Keratinocyte (primary cell): Measurements from ENCODE around the gene RBM42. TPM values are rescaled to one million over a fixed set of nuclear protein-coding genes. Genes with fewer than 3 reads are reported as not detected.

Experiments used
- DNase-seq: peaks from one replicate; pipeline ENCODE4 v3.0.0-alpha.2; 2011; ENCODE audit warnings: low read depth, missing footprints, low spot score
- FAIRE-seq: peaks from 2 replicates; lab custom pipeline; 2011; peaks lifted over from hg19 to GRCh38; lab: Jason Lieb, UNC
- H2AFZ ChIP-seq: 2 replicates; pipeline ENCODE4 v1.6.0; 2012; ENCODE audit warnings: low read length, control low read depth, inconsistent platforms; ENCODE audit not compliant: control insufficient read depth
- H3K27ac ChIP-seq: 2 replicates; pipeline ENCODE4 v1.5.1; 2011; ENCODE audit warnings: low read length; ENCODE audit not compliant: control insufficient read depth, insufficient read depth
- H3K27me3 ChIP-seq: 3 replicates; pipeline ENCODE4 v1.6.0; 2011; ENCODE audit warnings: low read length; ENCODE audit not compliant: control insufficient read depth, insufficient read depth; ENCODE audit errors: extremely low read depth
- H3K36me3 ChIP-seq, 2 experiments: 2 replicates in 1 of 2; 3 replicates in 1 of 2; pipeline ENCODE4 v1.5.1; 2011; ENCODE audit warnings: low read length in 2 of 2, mild to moderate bottlenecking in 1 of 2; ENCODE audit not compliant: control insufficient read depth in 2 of 2, insufficient read depth in 2 of 2; ENCODE audit errors: extremely low read depth in 1 of 2
- H3K4me1 ChIP-seq: 3 replicates; pipeline ENCODE4 v1.5.1; 2011; ENCODE audit warnings: low read length; ENCODE audit not compliant: control insufficient read depth, insufficient read depth; ENCODE audit errors: extremely low read depth
- H3K4me2 ChIP-seq: 3 replicates; pipeline ENCODE4 v1.6.0; 2011; ENCODE audit warnings: low read depth, low read length; ENCODE audit not compliant: control insufficient read depth, insufficient read depth; ENCODE audit errors: extremely low read depth
- H3K4me3 ChIP-seq, 3 experiments: fragments of 200-600 bp in 1 of 3; sonication (generic) in 1 of 3; 2 replicates in 2 of 3; 3 replicates in 1 of 3; pipeline ENCODE4 v1.5.1; 2011 to 2016; ENCODE audit warnings: low read length in 3 of 3, mild to moderate bottlenecking in 3 of 3, control low read depth in 2 of 3, inconsistent platforms in 1 of 3, low read depth in 1 of 3, mixed read lengths in 1 of 3, mixed run types in 1 of 3, moderate library complexity in 1 of 3; ENCODE audit not compliant: control insufficient read depth in 2 of 3, insufficient read depth in 2 of 3; ENCODE audit errors: extremely low read depth in 1 of 3
- H3K79me2 ChIP-seq: 2 replicates; pipeline ENCODE4 v1.6.0; 2012; ENCODE audit warnings: low read length; ENCODE audit not compliant: control insufficient read depth, insufficient read depth
- H3K9ac ChIP-seq: 3 replicates; pipeline ENCODE4 v1.6.0; 2011; ENCODE audit warnings: low read length; ENCODE audit not compliant: control insufficient read depth, insufficient read depth; ENCODE audit errors: extremely low read depth
- H3K9me1 ChIP-seq: 3 replicates; pipeline ENCODE4 v1.6.0; 2011; ENCODE audit warnings: low read length; ENCODE audit not compliant: control insufficient read depth, insufficient read depth; ENCODE audit errors: extremely low read depth
- H3K9me3 ChIP-seq: 2 replicates; pipeline ENCODE4 v1.5.1; 2012; ENCODE audit warnings: low read depth, low read length; ENCODE audit not compliant: control insufficient read depth
- H4K20me1 ChIP-seq: 3 replicates; pipeline ENCODE4 v1.6.0; 2011; ENCODE audit warnings: low read length; ENCODE audit not compliant: control insufficient read depth, insufficient read depth; ENCODE audit errors: extremely low read depth
- EZH2 ChIP-seq: IDR thresholded peaks from one replicate; pipeline ENCODE4 v1.6.1; 2012; ENCODE audit warnings: inconsistent platforms, mild to moderate bottlenecking, low read length, moderate library complexity
- dilution Hi-C: fragments of 300-500 bp; cut with MboI; formaldehyde crosslinking; loops from one replicate; pipeline ENCODE4 v1.7.0; 2020; ENCODE audit warnings: low sequenced_read_pairs; ENCODE audit not compliant: extremely low pct_ligation_motif_present
- polyA plus RNA-seq, 5 experiments: library from polyadenylated mRNA; depleted of rRNA in 3 of 5; stranded (reverse) in 3 of 5; stranded (forward) in 1 of 5; unstranded in 1 of 5; fragments of >200 nt; gene quantifications; 1 replicate in 1 of 5; 2 replicates in 3 of 5; 3 replicates in 1 of 5; pipeline versions ENCODE4 v1.2.1 to v1.2.3, GENCODE V29; 2011 to 2012; ENCODE audit warnings: missing spikeins in 2 of 5, low read depth in 1 of 5, low replicate concordance in 1 of 5
- TF ChIP-seq, protein P1 (sequence below), 3 experiments: IDR thresholded peaks in 1 of 3; conservative IDR thresholded peaks in 1 of 3; optimal IDR thresholded peaks in 1 of 3; 2 replicates in 2 of 3; 3 replicates in 1 of 3; pipeline versions ENCODE3 to v1.5.1; 2011; ENCODE audit warnings: low read length in 3 of 3, mild to moderate bottlenecking in 3 of 3, moderate library complexity in 2 of 3, control low read depth in 1 of 3, inconsistent platforms in 1 of 3; ENCODE audit not compliant: insufficient read depth in 2 of 3; ENCODE audit errors: extremely low read depth in 1 of 3

RBM42 gene
- polyA plus RNA-seq, 1 donor (not counting 4 experiments of a cell fraction or from before 2014, with no cell fraction given), result 29.8 TPM

DNA sequence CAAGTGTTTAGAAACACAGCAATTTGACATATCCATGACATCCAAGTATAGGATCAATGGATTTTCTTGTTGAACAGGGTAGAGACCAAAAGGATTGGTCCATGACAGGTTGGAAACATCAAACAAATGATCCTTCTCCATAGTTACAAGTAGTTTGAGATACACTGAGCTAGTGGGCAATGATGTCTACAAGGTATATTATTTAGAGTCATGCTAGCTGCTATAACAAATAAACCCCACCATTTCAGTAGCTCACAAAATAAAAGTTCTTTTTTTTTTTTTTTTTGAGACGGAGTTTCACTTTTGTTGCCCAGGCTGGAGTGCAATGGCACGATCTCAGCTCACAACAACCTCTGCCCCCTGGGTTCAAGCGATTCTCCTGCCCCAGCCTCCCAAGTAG lies 21.2 kb upstream of the RBM42 start:
- no peak overlapping the region for H3K4me2 ChIP-seq
- no peak overlapping the region for H2AFZ ChIP-seq
- no peak overlapping the region for H3K4me3 ChIP-seq
- DNase-seq (no peak), FAIRE-seq (no peak)
- no peak overlapping the region for H3K9ac ChIP-seq
- H3K27ac ChIP-seq, result no peak overlapping the region
- no peaks in the 10 kb centered on the region for H3K9me1 ChIP-seq
- peaks cover 8% of the 10 kb centered on the region for H3K4me1 ChIP-seq
- H3K79me2 ChIP-seq, result no peaks in the 10 kb centered on the region
- dilution Hi-C loops, result loop anchor here (5.0 kb wide), 1 partner anchor 50 kb away; no protein-coding TSS in a partner anchor
- H3K27me3 ChIP-seq, result no peaks in the 10 kb centered on the region
- H4K20me1 ChIP-seq, result no peaks in the 10 kb centered on the region
- H3K9me3 ChIP-seq, result no peaks in the 10 kb centered on the region
- TF ChIP-seq EZH2, result no peak
- TF ChIP-seq, protein P1, sequence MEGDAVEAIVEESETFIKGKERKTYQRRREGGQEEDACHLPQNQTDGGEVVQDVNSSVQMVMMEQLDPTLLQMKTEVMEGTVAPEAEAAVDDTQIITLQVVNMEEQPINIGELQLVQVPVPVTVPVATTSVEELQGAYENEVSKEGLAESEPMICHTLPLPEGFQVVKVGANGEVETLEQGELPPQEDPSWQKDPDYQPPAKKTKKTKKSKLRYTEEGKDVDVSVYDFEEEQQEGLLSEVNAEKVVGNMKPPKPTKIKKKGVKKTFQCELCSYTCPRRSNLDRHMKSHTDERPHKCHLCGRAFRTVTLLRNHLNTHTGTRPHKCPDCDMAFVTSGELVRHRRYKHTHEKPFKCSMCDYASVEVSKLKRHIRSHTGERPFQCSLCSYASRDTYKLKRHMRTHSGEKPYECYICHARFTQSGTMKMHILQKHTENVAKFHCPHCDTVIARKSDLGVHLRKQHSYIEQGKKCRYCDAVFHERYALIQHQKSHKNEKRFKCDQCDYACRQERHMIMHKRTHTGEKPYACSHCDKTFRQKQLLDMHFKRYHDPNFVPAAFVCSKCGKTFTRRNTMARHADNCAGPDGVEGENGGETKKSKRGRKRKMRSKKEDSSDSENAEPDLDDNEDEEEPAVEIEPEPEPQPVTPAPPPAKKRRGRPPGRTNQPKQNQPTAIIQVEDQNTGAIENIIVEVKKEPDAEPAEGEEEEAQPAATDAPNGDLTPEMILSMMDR (optimal IDR thresholded peaks at IDR 0.05 in 1 of 3, IDR thresholded peaks at IDR 0.05 in 1 of 3, conservative IDR thresholded peaks at IDR 0.05 in 1 of 3; ENCODE audit: extremely low read depth in 1 of 3, insufficient read depth in 2 of 3, low read length in 3 of 3), result no peak
- no peaks in the 10 kb centered on the region for H3K36me3 ChIP-seq

DNA sequence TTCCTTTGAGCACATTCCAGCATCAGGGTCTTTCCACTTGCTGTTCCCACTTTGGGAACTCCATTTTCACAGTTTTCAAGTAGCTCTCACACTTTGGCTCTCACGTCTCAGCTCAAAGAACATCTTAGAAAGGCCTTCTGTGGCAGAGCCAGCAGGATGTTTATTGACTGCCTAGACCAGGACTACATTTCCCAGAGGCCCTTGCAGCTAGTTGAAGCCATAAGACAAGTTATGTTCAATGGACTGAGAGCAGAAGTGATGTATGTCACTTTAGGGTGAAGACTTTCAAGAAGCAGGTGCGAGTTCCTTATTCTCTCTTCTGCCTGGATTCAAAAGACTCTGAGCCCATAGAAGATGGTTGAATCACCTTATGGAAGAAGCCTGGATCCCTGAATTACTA lies 20.6 kb upstream of the RBM42 start:
- H3K4me1 ChIP-seq, result peaks cover 8% of the 10 kb centered on the region
- no peak overlapping the region for H3K27ac ChIP-seq
- H3K9me1 ChIP-seq, result no peaks in the 10 kb centered on the region
- dilution Hi-C loops, result loop anchor here (5.0 kb wide), 1 partner anchor 51 kb away; no protein-coding TSS in a partner anchor
- DNase-seq (no peak), FAIRE-seq (no peak)
- no peaks in the 10 kb centered on the region for H3K9me3 ChIP-seq
- TF ChIP-seq EZH2, result no peak
- TF ChIP-seq, protein P1 (optimal IDR thresholded peaks at IDR 0.05 in 1 of 3, IDR thresholded peaks at IDR 0.05 in 1 of 3, conservative IDR thresholded peaks at IDR 0.05 in 1 of 3; ENCODE audit: extremely low read depth in 1 of 3, insufficient read depth in 2 of 3, low read length in 3 of 3), result no peak
- H4K20me1 ChIP-seq, result no peaks in the 10 kb centered on the region
- no peak overlapping the region for H3K9ac ChIP-seq
- H2AFZ ChIP-seq, result no peak overlapping the region
- H3K27me3 ChIP-seq, result no peaks in the 10 kb centered on the region
- no peak overlapping the region for H3K4me2 ChIP-seq
- H3K36me3 ChIP-seq, result no peaks in the 10 kb centered on the region
- H3K4me3 ChIP-seq, result no peak overlapping the region
- no peaks in the 10 kb centered on the region for H3K79me2 ChIP-seq
